NCI-H1048 (cell line): Measurements from ENCODE around the gene KATNAL1.
"Not testable (repeated sequence)": the region's sequence is repeated elsewhere in the genome, so short reads cannot be mapped to it uniquely, and the experiment has no call there.

Source experiments
- DNase-seq: peaks from one replicate; lab custom pipeline; 2025; lab: John Stamatoyannopoulos, UW

The KATNAL1 gene

DNA sequence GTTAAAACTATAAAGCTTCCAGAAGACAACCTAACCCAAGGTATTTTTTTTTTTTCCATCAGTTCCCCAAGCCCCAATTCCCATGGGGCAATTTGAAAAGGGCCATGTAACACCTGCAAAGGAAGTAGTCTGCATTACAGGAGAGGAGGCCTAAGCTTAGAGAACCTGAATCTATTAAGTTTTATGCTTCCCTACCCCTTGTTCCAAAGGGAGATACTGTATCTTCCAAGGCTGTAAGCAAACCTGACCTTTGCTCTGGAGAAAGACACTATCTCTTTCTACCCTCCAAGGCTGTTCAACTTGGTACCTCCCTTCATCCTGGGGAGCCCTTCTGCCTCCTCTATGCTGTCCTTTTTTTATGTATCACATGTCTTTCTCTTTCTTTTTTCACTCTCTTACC is 15.0 kb downstream of the KATNAL1 start:
- DNase-seq, result no peak

DNA sequence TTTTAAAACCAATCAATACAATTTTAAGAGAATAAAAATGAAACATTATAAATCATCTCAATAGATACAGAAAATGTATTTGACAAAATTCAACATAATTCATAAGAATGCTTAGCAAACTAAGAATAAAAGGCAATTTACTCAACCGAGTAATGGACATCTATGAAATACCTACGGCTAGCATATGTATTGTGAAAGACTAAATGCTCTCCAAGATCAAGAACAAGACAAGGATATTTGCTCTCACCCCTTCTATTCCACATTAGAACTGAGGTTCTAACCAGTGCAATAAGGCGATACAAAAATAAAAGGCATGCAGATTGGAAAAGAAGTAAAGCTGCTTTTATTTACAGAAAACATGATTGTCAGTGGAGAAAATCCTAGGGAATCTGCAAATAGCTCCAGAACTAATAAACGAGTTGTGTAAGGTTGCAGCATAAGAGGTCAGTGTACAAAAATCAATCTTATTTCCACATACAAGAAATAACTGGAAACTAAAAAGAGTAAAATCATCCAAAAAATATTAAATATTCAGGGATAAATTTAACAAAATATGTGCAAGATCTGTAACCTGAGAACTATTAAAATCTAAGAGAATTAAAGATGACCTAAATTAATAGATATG is 16.4 kb downstream of the KATNAL1 start:
- no peak for DNase-seq

DNA sequence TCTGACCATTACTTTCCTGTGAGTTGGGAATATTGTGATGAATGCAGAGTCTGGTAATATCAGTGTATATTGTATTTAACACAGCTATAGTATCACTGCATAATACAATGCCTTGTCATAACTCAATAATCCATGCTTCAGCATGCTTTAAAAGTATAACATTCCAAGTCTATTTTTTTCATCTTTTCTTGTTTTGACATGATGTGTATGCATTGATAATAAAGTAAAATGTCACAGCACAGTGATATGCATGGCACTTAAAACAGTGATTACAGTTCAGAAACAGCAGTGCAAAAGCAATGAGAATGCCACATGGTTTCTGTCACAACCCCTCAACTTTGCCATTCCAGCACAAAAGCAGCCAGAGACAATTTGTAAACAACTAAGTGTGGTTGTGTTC is 17.8 kb downstream of the KATNAL1 start:
- DNase-seq, result no peak

DNA sequence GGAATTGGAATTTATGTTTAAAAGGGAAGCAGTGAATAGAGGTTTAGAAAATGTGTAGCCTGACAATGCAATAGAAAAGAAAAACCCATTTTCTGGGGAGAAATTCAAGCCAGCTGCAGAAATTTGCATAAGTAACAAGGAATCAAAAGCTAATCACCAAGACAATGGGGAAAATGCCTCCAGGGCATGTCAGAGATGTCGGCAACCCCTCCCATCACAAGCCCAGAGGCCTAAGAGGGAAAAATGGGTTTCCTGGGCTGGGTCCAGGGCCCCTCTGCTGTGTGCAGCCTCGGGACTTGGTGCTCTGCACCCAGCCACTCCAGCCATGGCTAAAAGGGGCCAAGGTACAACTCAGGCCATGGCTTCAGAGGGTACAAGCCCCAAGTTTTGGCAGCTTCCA is 21.3 kb downstream of the KATNAL1 start:
- DNase-seq, result not testable (repeated sequence)

DNA sequence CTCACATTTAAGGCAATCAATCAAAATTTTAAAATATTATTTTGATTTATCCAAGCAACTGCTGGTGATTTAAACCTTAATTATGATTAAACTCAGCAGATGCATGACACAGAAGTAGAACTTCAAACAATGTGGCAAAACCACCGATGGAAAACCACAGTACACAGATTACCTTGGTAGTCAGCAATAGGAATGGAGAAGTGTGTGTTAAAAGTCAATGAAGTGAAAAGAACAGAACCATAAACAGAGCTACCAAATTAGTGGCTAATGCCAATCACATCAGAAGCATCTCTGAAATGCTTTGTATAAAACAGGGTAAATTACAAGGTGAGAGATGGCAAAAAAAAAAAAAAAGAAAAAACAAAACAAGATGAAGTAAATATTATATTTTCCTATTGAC is 31.2 kb downstream of the KATNAL1 start:
- DNase-seq, result no peak

DNA sequence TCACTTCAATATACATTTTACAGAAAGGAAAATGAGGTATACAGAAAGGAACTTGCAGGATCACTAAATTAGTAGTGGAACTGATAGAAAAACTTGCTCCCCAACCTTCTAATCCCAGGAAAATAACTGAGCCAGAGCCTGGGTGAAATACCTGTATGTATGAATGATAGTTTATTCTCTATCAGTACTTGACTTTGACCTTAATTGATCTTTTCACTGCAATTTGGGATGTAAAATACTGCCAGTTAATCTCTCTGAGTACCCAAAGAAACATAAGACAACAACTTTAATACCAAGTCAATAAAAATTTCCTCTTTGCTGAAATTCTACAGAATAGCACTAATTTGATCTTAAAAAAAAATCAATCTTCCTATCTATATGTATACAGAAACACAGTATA is 33.3 kb downstream of the KATNAL1 start:
- DNase-seq, result no peak

DNA sequence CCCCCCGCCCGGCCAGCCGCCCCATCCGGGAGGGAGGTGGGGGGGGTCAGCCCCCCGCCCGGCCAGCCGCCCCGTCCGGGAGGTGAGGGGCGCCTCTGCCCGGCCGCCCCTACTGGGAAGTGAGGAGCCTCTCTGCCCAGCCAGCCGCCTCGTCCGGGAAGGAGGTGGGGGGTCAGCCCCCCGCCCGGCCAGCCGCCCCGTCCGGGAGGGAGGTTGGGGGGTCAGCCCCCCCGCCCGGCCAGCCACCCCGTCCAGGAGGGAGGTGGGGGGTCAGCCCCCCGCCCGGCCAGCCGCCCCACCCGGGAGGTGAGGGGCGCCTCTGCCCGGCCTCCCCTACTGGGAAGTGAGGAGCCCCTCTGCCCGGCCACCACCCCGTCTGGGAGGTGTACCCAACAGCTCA is 37.3 kb downstream of the KATNAL1 start:
- not testable (repeated sequence) for DNase-seq

DNA sequence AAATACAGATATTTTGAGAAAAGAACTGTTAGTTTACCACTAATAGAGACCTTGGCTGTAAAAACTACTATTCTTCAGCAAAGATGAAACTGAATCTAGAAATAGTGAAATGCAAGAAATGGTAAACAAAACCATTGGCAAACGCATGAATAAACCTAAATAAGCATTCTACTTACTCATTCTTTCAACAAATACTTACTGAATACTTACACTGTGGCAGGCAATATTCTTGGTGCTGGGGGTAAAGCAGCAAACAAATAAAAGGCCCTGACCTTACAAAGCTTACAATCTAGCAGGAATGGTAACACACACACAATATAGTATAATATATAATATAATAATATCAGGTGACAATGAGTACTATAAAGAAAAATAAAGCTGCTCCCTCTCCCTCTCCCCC is 38.7 kb downstream of the KATNAL1 start:
- no peak for DNase-seq

DNA sequence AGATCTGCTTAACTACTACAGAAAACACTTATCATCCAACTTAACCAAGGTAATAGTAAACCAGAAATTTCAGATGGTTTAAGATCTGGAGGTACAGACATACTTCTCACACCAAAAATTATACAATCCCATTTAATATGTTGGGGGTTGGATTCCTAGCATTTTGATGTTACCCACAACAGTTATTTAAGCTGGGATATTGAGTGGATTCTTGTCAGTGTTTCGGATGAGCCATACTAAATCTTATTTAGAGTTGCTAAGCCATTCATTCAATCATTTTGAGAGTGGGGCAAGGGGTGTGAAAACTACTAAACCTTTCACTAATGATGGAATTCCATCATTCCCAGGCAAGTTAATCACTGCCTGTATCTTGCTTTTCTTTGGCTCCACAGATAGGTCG is 40.6 kb downstream of the KATNAL1 start:
- no peak for DNase-seq

DNA sequence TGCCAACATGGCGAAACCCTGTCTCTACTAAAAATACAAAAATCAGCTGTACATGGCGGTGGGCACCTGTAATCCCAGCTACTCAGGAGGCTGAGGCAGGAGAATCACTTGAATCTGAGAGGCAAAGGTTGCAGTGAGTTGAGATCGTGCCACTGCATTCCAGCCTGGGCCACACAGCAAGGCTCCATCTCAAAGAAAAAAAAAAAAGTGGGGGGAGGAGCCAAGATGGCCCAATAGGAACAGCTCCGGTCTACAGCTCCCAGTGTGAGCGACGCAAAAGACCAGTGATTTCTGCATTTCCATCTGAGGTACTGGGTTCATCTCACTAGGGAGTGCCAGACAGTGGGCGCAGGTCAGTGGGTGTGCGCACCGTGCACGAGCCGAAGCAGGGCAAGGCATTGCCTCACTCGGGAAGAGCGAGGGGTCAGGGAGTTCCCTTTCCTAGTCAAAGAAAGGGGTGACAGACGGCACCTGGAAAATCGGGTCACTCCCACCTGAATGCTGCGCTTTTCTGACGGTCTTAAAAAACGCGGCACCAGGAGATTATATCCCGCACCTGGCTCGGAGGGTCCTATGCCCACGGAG is 48.1 kb downstream of the KATNAL1 start:
- DNase-seq, result not testable (repeated sequence)

DNA sequence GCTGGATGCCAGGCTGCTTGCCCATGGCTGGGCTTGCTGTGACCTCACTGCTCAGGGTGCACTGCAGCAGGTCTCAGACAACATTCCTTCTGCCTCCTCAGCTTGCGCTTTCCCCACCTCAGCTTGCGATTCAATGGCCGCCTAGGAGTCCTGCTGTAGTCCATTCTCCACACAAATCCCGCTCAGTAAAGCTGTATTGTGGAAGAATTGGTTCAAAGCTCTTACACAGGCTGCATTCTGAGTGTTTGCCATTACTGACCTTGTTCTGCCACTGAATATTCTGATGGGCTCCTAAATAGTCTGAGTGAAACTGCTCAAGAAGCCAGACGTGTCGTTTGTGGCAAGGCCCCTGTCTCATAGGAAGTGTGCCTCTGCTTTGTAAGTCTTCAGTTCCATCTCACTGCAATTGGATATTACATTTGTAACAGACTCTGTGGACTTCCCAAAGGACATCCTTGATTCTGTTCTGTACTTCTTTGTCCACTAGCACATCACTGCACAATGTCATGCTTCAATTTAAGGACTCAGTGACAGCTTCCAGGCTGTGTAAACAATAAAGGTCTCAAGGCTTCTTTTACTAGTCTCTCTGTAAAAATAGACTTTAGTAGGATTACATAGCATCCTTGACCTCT is 49.8 kb downstream of the KATNAL1 start:
- no peak for DNase-seq

DNA sequence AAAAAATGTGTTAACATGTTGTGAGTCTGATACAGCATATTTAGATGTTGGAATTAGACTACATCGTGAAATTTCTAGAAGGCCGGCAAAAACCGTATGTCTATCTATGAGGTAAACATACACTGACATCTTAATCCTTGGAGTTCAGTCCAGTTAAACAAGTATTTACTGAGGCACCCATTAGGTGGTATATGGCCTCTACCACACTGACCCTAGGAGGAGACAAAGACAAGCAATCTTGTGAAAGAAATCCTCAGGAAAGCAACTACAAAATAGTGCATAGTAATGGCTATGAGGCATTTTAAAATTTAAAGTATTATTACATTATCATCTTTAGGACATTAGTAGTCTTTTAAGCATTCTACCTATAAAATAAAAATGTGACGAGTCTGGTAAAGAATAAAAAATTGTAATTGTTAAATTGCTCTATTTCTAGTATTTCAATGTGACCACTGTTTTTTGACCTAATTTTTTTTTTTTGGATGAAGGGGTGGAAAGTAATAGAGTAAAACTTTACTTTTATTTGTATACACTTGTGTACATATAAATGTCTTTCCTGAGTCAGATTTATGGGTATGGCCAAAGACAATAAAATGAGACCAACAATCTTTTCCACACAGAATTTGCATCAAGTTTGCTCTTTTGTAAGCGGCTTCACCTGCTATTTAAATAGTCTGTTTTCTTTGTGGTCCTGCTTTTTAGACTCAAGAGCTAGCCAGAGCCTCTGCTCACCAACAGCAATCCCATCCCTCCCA is 50.5 kb downstream of the KATNAL1 start:
- DNase-seq, result no peak

DNA sequence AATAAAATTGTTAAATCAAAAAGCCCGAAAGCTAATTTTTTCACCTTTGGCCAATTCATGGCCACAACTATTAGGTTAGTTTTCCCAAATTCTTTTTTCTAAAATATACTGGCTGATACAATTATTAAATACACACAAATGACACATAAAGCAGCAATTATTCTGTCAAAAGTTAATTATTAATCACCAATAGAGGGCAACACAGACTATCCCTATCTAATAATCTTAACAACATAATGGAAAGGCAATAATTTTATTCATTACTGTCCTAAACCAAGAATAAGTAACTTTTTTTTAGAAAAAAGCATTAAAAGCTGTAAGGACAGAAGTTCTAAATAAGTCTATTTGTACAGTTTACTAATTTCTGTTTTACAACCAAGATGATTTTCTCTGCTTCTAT is 51.7 kb downstream of the KATNAL1 start:
- DNase-seq, result no peak

DNA sequence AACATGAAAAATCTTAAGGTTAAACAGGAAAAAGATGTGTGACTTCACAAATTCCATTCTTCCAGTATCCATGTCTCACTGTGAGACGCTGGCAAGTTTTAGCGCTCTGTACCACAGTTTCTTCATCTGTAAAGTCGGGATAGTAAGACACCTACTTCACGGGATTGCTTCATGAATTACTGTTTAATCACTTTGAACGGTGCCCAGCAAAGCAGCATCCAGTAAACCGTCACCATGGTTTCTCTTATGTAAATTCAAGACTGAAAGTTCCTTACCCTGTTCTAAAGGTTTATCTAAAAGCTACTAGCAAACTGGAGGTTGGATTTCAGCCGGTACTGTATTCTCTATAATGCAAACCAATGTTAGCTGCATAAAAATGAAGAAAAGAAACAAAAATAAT is 53.5 kb downstream of the KATNAL1 start:
- no peak for DNase-seq

DNA sequence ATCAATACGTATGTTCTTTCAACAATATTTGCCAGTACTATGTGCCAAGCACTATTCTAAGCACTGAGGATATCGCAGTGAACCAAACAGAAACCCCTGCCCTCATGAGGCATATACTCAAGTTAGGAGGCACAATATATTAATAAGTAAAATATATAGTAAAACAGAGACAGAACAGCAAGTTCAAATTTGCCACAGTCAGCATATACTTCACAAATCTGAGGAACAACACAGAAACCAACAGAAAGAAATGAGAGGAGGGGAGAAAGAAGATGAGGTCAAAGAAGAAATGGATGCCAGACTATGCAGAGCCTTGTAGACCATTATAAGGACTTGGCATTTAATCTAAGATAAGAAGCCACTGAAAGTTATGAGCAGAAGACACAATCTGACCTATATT is 59.9 kb downstream of the KATNAL1 start:
- no peak for DNase-seq

DNA sequence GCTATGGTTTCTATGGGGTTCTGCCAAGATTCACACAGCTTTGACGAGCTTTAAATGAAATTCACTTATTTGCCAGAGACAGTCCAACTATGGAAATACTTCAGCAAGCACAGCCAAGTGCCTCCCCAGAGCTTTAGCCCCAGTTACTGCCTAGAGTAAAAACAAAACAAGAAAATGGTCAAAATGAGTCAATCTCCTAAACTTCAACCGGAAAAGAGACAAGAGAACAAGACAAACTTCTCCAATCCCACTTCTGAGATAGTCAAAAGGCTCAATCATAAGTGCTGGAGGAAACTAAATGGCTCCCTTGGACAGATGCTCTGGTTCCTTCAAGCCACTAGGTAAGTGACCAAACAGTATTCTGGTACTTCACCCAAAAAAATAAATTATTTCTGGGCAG is 65.8 kb downstream of the KATNAL1 start:
- no peak for DNase-seq

DNA sequence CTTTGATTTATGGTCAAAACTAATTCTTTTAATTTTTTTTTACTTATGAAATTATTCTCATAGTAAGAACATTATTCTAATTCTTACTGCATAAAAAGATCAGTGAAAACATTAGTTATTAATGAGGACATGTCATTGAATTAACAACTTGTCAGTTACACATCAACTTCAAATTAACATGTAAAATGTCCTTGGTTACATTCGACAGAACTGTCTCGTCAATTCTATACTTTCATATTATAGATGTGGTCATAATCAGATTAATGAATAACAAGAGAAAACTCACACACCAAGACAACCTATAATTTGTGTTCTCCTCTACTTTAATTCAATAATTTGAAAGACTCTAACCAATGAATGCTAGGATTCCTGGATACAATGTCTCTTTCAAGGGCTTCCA is 66.7 kb downstream of the KATNAL1 start:
- no peak for DNase-seq

DNA sequence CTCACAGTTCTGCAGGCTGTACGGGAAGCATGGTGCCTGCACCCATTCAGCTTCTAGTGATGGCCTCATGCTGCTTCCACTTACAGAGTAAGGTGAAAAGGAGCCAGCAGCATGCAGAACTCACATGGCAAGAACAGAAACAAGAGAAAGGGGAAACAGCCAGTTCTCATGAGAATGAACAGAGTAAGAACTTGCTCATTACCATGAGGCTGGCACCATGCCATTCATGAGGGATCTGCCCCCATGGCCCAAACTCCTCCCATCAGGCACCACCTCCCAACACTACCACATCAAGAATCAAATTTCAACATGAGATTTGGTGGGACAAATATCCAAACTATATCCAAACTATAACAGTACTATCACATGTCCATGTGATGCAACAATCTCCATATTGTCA is 72.1 kb downstream of the KATNAL1 start:
- DNase-seq, result no peak

DNA sequence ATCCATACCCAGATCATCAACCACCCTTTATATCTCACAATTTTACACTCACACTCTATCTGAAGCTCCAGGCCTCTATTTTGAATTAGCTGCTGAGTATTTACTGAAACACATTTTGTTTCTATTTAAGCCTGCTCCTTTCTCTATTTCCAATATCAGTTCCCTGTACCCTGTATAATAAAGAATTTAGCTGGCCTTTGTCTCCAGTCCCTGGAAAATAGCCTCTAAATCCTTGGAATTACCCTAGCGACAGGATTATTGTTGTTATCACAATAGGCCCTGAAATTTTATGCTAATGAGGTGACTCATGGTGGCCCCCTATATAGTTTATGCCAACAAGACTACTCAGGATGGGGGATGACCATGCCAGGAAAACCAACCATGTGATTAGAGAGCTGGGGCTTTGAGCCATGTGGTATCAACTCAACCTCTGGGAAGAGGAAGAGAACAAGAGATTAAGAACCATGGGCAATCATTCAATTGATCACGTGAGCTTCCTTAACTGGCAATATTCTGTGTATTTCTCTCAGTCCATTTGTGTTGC is 72.7 kb downstream of the KATNAL1 start:
- no peak for DNase-seq

DNA sequence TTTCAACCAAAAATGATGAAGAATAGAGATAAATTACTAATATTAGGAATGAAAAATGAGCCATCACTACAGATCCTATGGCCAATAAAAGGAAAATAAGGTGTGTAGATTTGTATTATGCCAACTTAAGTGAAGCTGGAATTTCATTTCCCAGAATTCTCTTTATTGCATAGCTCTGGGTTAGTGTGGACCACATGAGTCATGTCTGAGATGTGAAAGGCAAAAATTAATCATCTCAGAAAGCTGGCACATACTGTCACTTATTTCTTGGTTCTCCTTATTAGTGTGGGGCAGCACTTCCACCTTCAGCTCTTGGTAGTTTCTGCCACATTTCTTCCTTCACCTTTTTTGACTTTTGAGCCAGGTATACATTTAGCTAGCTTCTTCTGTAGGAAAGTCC is 82.6 kb downstream of the KATNAL1 start:
- DNase-seq, result no peak

DNA sequence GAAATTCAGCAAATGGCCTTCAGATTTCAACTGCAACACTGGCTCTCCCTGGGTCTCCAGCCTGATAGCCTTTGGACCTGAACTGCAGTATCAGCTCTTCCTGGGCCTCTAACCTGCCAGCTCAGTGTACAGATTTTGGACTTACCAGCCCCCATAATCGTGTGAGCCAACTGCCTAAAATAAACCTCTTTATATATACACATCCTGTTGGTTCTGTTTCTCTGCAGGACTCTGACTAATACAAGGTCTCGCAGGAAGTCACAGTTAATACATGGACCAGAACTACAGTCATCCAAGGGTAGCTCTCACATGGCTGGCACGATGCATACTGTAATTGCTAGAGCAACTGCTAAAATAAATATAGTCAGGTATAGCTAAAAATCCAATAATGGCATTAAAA is 85.1 kb downstream of the KATNAL1 start:
- no peak for DNase-seq

DNA sequence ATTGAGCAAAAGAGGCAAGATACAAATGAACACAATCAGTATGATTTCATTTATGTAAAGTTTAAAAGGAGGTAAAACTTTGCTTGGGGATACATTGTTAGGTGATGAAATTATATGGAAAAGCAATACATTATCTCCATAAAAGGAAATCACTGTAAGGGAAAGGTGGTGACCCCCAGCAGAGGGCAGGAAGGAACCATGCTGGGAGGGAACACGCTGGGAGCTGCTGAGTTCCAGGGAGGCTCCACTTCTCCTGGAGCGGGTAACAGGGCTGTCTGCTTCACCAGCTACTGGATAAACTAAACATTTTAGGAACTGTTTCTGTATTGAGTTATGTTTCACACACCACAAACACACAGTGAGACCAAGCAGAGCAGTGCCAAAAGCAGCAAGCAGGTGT is 91.2 kb downstream of the KATNAL1 start:
- no peak for DNase-seq

DNA sequence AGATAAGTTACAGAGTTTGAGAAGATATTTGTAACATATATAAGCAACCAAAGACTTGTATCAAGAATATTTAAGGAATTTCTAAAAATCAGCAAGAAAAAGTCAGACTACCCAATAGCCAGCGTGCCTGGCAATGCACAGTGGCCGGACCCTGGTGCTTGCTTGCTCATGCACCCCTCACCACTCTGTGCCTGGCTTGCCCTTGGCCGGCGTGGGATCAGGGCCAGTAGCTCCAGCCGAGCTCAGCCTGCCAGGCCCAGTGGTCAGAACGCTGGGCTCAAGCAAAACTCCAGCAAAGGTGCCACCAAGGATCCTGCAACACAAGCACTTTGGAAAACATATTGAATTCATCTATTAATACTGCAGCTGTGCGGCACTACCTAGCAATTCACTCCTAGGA is 95.1 kb downstream of the KATNAL1 start:
- no peak for DNase-seq
